Thyroid gland (tissue), 4 donors: ENCODE measurements around the gene ATP8A1. TPM values are rescaled to one million over a fixed set of nuclear protein-coding genes. Genes with fewer than 3 reads are reported as not detected.
A peak's percentile ranks its signal among the peaks of the same experiment; 100 is the strongest.
"Not testable (repeated sequence)": the region's sequence is repeated elsewhere in the genome, so short reads cannot be mapped to it uniquely, and the experiment has no call there.

ENCODE experiments used
- DNase-seq, 2 donors: peaks; one replicate each; pipeline ENCODE4 v3.0.0-alpha.2; 2019
- H3K27ac ChIP-seq, 3 donors: fragments of 200-600 bp; sonication (generic); 1 replicate in 2 of 3; 2 replicates in 1 of 3; pipeline ENCODE4 v1.5.1; 2016 to 2019; ENCODE audit warnings: mild to moderate bottlenecking in 1 of 3, moderate library complexity in 1 of 3
- H3K27me3 ChIP-seq: fragments of 200-600 bp; sonication (generic); one replicate; pipeline ENCODE4 v1.5.1; 2019
- H3K36me3 ChIP-seq, 2 donors: fragments of 200-600 bp; sonication (generic); one replicate each; pipeline ENCODE4 v1.5.1; 2016 to 2019
- H3K4me1 ChIP-seq, 2 donors: fragments of 200-600 bp; sonication (generic); one replicate each; pipeline ENCODE4 v1.5.1; 2017 to 2019
- H3K4me3 ChIP-seq, 3 donors: fragments of 200-600 bp; sonication (generic); replicated peaks in 1 of 3; 1 replicate in 2 of 3; 2 replicates in 1 of 3; pipeline ENCODE4 v1.5.1; 2016; ENCODE audit warnings: mild to moderate bottlenecking in 1 of 3
- H3K9me3 ChIP-seq: fragments of 200-600 bp; sonication (generic); one replicate; pipeline ENCODE4 v1.5.1; 2017
- POLR2A ChIP-seq, 2 donors: fragments of 450-650 bp; IDR thresholded peaks; one replicate each; pipeline ENCODE4 v1.6.1; 2017; ENCODE audit warnings: antibody characterized with exemption in 2 of 2, mild to moderate bottlenecking in 2 of 2, moderate library complexity in 1 of 2
- WGBS, 2 donors: methylation state at CpG; one replicate each; pipeline ENCODE4 v1.1.5; 2017; 5-methylcytosine and 5-hydroxymethylcytosine counted together
- intact Hi-C: fragments of 100-400 bp; cut with DNase I; formaldehyde crosslinking; loops from one replicate; pipeline ENCODE4 v1.15.1; 2023
- total RNA-seq, 4 donors: library from RNA; depleted of rRNA; stranded (reverse); fragments of >200 nt; gene quantifications; one replicate each; pipeline ENCODE4 v1.2.3, GENCODE V29; 2016
- TF ChIP-seq, protein P1 (sequence below), 6 experiments: fragments of 200-600 bp in 3 of 6; fragments of 450-650 bp in 3 of 6; sonication (generic) in 3 of 6; IDR thresholded peaks; one replicate each; pipeline ENCODE4 v1.5.1; 2016 to 2019; ENCODE audit warnings: antibody characterized with exemption in 6 of 6, mild to moderate bottlenecking in 2 of 6, inconsistent platforms in 1 of 6, moderate library complexity in 1 of 6

ATP8A1 gene
- 100 to 1,000 TPM; 191 to 274 (median 245) TPM for total RNA-seq

DNA sequence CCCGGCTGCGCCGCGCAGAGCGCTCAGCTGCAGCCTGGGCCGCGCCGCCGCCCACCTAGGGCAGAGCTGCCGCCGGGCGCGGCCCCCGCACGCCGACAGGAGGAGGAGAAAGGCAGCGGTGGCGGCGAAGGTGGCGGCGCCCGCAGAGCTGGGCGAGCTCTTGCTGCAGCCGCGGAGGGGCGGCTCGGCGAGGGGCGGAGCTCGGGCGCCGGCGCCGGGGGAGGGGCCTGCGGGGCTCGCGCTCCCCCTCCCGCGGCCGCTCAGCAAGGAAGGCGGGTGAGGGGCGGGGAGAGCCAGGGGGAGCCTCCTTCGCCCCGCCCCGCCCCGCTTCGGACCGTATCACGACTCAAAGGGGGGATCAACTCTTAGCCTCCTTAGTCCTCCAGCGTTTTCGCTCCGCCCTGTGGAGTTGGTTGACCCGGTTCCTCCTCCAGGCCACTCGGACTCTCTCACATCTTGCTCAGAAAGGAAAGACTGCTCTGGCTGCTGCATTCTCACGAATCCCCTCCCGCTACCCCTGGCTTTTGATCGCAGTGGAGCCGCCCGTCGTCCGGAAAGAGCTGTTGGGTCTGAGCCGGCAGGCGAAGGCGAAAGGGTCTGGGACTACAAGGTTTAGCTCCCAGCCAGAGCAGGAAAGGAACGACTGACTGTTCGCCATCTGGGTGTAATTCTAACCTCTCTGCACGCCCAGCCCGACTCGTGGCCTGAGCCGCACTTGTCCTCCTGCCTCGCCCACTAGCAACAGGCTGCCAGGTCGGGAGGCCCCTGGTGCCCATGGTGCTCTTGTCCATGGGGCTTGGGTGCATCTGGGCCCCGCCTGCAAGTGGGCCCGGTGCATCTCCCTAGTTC, at the start of gene ATP8A1:
ATP8A1 (minus strand) TSS at position 162 of the 849 bp plus-strand sequence. CDS start 232 bp downstream, outside the sequence.
- Histone ChIP-seq H3K4me3 (peak within 1 kb of the TSS; percentile 68 to 92 (median 68)), H3K9me3 (no peaks in the 10 kb centered on the region), H3K4me1 (peaks cover 34 to 40% of the 10 kb centered on the region in 2 donors), H3K27me3 (no peaks in the 10 kb centered on the region), H3K36me3 (no peaks in the 10 kb centered on the region), H3K27ac (peak within 1 kb of the TSS; percentile 86 to 90 (median 88))
- DNase-seq, result peak; percentile 97 to 98
- TF ChIP-seq POLR2A (IDR thresholded peaks at IDR 0.05), result peak; percentile 65 to 90
- TF ChIP-seq, protein P1, sequence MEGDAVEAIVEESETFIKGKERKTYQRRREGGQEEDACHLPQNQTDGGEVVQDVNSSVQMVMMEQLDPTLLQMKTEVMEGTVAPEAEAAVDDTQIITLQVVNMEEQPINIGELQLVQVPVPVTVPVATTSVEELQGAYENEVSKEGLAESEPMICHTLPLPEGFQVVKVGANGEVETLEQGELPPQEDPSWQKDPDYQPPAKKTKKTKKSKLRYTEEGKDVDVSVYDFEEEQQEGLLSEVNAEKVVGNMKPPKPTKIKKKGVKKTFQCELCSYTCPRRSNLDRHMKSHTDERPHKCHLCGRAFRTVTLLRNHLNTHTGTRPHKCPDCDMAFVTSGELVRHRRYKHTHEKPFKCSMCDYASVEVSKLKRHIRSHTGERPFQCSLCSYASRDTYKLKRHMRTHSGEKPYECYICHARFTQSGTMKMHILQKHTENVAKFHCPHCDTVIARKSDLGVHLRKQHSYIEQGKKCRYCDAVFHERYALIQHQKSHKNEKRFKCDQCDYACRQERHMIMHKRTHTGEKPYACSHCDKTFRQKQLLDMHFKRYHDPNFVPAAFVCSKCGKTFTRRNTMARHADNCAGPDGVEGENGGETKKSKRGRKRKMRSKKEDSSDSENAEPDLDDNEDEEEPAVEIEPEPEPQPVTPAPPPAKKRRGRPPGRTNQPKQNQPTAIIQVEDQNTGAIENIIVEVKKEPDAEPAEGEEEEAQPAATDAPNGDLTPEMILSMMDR (IDR thresholded peaks at IDR 0.05), result peak in 2 of 6 experiments; percentile 22
- intact Hi-C loops, result no loop called here
- 0 to 1% methylated on average over 18 to 21 of the region's 74 CpGs for WGBS, 2 donors

DNA sequence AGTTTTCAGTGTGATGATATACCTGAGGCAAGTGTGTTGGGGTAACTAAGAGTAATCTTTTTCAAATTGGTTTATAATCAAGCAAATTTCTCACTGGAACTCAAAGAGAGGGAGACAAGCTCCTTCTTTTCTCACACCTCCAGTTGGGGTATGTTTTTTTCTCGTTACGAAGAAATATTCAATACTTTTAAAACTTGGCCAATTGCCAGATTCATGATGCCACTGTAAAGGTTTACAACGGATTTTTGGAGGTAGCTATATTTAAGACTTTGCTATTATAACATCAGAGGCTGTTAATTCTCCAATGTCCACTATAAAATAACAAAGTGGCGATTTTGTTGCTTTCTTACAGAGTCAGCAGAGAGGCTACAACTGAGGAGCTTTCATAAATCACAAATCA, 49.2 kb upstream of the ATP8A1 start:
- H3K4me1 ChIP-seq, result peaks cover 19 to 31% of the 10 kb centered on the region in 2 donors
- WGBS, 2 donors, result 78 to 80% methylated on average over 4 of the region's 4 CpGs

DNA sequence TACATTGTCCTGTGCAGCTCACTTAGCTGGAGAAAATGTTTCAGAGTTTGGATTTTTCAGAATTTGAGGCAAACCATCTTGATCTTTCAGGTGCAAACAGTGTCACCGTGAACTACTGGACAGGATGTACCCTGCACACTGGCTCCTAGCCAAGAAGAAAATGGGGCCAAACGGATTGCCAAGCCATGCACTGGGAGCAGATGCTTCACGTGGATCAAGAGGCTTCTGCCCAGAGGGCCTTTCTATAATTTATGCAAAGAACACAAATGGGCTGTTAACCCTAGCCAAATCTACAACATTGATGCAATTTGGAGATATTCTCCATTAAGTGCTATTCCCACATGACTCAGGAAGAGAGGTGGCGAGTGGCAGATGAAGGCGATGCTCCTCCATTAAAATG, 46.9 kb upstream of the ATP8A1 start:
- no peaks in the 10 kb centered on the region for H3K27me3 ChIP-seq
- 46 to 50% methylated on average over 5 of the region's 5 CpGs for WGBS, 2 donors
- peak; percentile 74 to 77 for DNase-seq
- no peak overlapping the region for H3K27ac ChIP-seq
- no peak for TF ChIP-seq POLR2A (IDR thresholded peaks at IDR 0.05)
- TF ChIP-seq, protein P1 (IDR thresholded peaks at IDR 0.05), result no peak
- no peaks in the 10 kb centered on the region for H3K36me3 ChIP-seq
- intact Hi-C loops, result no loop called here
- peaks cover 7 to 14% of the 10 kb centered on the region in 2 donors for H3K4me1 ChIP-seq
- H3K4me3 ChIP-seq, result no peak overlapping the region
- H3K9me3 ChIP-seq, result no peaks in the 10 kb centered on the region

More for the DNA sequence above, 49.2 kb upstream of the ATP8A1 start:
- Histone ChIP-seq H3K9me3 (no peaks in the 10 kb centered on the region), H3K4me3 (no peak overlapping the region), H3K27ac (no peak overlapping the region), H3K36me3 (no peaks in the 10 kb centered on the region), H3K27me3 (no peaks in the 10 kb centered on the region)
- intact Hi-C loops, result no loop called here
- no peak for DNase-seq
- TF ChIP-seq, protein P1 (IDR thresholded peaks at IDR 0.05), result no peak
- TF ChIP-seq POLR2A (IDR thresholded peaks at IDR 0.05), result no peak

DNA sequence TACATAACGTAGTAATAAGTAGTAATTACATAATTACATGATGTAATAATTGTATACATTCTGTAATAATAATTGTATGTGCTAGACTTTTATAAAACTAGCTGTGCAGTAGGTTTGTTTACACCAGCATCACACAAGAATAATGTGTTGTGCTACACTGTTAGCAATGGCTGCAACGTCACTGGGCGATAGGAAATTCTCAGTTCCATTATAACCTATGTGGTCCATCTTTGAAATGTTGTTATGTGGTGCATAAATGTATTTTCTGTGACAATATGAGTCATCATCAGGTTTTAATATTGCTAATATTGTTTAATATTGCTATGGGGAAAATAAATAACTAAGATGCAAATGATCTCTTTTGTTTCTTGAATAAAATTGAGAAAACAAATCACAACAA, 46.0 kb upstream of the ATP8A1 start:
- Histone ChIP-seq H3K9me3 (no peaks in the 10 kb centered on the region), H3K4me3 (no peak overlapping the region), H3K27me3 (no peaks in the 10 kb centered on the region), H3K27ac (no peak overlapping the region), H3K4me1 (peaks cover 6% of the 10 kb centered on the region in 2 donors), H3K36me3 (no peaks in the 10 kb centered on the region)
- 92% methylated on average over 3 of the region's 3 CpGs for WGBS, 2 donors
- DNase-seq, result no peak
- intact Hi-C loops, result no loop called here
- TF ChIP-seq POLR2A (IDR thresholded peaks at IDR 0.05), result no peak
- TF ChIP-seq, protein P1 (IDR thresholded peaks at IDR 0.05), result no peak

DNA sequence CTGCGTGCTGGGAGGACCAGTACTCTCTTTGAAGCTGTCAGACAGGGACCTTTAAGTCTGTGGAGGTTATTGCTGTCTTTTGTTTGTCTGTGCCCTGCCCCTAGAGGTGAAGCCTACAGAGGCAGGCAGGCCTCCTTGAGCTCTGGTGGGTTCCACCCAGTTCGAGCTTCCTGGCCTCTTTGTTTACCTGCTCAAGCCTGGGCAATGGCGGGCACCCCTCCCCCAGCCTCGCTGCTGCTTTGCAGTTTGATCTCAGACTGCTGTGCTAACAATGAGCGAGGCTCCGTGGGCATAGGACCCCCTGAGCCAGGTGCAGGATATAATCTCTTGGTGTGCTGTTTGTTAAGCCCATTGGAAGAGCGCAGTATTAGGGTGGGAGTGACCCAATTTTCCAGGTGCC, 44.9 kb upstream of the ATP8A1 start:
- DNase-seq, intact Hi-C loops, H3K27ac ChIP-seq, H3K4me3 ChIP-seq, H3K4me1 ChIP-seq, H3K36me3 ChIP-seq, H3K27me3 ChIP-seq, H3K9me3 ChIP-seq: not testable (repeated sequence)
- 84 to 92% methylated on average over 5 to 7 of the region's 7 CpGs for WGBS, 2 donors
